Measurements from ENCODE around the gene RNF166. TPM values are rescaled to one million over a fixed set of nuclear protein-coding genes. Genes with fewer than 3 reads are reported as not detected.

RNF166 gene
- polyA plus RNA-seq, 1 donor, result 16.0 TPM

DNA sequence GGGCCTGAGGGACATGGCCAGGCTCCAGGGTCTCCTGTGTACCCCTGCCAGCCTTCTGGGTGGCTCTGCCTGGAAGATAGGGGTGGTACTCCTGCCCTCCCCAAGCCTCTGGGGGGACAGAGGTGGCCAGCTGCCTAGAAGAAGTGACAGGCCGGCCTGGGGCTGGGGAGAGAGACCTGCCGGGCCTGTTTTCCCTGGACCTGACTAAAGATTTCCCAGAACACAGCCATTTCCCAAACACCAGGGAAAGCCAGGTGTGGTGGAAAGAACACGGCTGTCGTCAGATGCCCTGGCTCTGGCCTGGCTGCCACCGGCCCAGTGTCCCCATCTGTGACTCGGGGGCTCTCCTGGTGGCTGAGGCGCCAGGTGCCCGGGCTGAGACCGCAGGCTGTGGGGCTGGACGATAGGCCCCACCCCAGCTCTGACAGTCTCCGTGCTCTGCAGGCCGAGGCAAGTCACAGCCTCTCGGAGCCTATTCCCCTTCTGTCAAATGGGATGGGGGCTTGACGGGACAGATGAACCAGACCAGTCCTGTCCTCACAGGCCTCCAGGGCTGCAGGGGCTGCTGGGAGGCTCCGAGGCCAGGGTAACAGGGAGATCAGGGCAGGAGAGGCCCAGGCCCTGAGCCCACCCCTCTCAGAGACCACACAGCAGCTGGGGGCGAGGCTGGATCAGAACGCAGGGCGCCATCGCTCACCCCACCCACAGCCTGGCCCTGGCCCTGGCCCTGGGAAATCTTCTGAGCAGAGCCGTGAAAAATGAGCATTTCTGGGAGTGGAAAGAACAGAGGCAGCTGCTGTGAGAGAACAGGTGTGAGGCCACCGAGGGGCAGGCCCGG, 33.1 kb upstream of the RNF166 start:
- DNase-seq (ENCODE audit: low read depth), result no peak

- no peak for DNase-seq (ENCODE audit: low read depth)
Measured at GRCh38 chr16:88738151-88739084, 32.2 kb upstream of the RNF166 start.

- DNase-seq (ENCODE audit: low read depth), result no peak
Measured at GRCh38 chr16:88737298-88738150, 31.3 kb upstream of the RNF166 start.

DNA sequence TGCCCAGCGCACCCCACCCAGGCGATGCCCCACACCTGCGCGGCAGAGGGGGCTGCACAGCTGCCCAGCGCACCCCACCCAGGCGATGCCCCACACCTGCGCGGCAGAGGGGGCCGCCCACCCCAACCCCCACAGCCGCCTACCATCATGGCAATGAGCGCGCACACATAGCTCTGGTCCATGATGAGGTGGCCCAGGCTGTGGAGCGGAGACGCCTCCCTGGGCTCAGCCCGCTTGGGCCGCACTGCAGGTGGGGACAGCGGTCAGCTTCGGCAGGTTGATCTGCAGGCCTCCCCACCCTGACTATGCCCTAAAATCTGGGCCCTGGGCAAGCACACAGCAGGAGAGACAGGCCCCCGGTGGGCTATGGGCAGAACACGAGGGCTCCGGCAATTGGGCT, 30.3 kb upstream of the RNF166 start:
- DNase-seq (ENCODE audit: low read depth), result no peak

GRCh38 chr16:88736088-88736487, 29.9 kb upstream of the RNF166 start:
- no peak for DNase-seq (ENCODE audit: low read depth)

DNA sequence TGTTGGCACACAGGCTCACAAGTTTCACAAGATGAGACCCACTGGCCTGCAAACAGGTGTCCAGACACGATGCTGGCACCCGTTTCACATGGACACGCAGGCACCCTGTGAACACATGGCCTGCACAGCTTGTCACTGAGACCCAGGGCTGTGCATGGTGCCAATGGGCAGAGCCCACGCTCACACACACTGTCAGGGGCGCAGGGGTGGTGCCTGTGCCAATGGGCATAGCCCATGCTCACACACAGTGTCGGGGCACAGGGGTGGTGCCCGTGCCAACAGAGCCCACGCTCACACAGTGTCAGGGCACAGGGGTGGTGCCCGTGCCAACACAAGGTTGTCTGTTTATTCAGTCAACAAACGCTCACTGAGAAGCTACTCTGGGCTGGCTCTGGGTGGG, 29.4 kb upstream of the RNF166 start:
- no peak for DNase-seq (ENCODE audit: low read depth)

GRCh38 chr16:88735121-88735520, 28.9 kb upstream of the RNF166 start:
- DNase-seq (ENCODE audit: low read depth), result no peak

DNA sequence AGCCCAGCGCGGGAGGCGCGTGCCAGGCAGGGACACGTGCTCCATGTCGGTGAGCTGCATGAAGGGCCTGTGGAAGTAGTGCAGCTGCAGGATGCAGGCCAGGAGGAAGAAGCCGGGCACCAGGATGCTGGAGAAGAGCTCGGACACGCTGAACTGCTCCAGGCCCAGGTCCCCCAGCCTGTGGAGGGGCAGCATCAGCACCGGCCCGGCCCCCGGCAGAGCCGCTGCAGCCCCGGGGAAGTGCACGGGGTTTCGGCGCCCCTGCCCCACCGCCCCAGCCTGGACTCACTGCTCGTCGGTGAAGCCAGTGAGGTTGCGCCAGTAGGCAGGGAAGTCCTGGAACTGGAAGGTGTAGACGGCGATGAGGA, 28.1 kb upstream of the RNF166 start:
- DNase-seq (ENCODE audit: low read depth), result no peak

GRCh38 chr16:88733630-88734360, 27.6 kb upstream of the RNF166 start:
- DNase-seq (ENCODE audit: low read depth), result no peak

DNA sequence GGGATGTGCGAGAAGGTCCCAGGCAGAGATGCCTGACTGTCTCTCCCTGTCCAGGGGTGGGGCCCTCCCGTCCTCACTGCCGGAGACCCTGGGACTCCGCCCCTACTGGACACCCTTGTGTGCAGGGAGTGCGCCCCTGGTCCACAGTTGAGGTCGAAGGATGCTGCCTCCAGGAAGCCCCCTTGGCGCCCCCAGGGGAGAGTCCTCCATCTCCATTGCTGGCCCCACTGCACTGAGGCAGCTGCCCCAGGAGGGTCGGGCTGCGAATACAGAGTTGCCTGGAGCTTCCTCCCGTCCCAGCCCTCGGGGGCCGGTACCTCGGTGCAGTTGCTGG, 26.7 kb upstream of the RNF166 start:
- DNase-seq (ENCODE audit: low read depth), result no peak

GRCh38 chr16:88732172-88732960, 26.2 kb upstream of the RNF166 start:
- DNase-seq (ENCODE audit: low read depth), result no peak

- DNase-seq (ENCODE audit: low read depth), result no peak
Measured at GRCh38 chr16:88731699-88732098, 25.5 kb upstream of the RNF166 start.

GRCh38 chr16:88730632-88731607, 24.7 kb upstream of the RNF166 start:
- no peak for DNase-seq (ENCODE audit: low read depth)

GRCh38 chr16:88727871-88728270, 21.7 kb upstream of the RNF166 start:
- no peak for DNase-seq (ENCODE audit: low read depth)

- DNase-seq (ENCODE audit: low read depth), result no peak
Measured at GRCh38 chr16:88726981-88727380, 20.8 kb upstream of the RNF166 start.

GRCh38 chr16:88726408-88726749, 20.2 kb upstream of the RNF166 start:
- no peak for DNase-seq (ENCODE audit: low read depth)

- no peak for DNase-seq (ENCODE audit: low read depth)
Measured at GRCh38 chr16:88725609-88726407, 19.6 kb upstream of the RNF166 start.

GRCh38 chr16:88724855-88725555, 18.8 kb upstream of the RNF166 start:
- DNase-seq (ENCODE audit: low read depth), result no peak
